Ectodermal cell (in vitro differentiated cells): ENCODE data around the gene EIF4A3.

Experiments used
- H3K27ac ChIP-seq: 2 replicates; pipeline ENCODE4 v1.7.0; 2013; ENCODE audit warnings: mild to moderate bottlenecking, low read depth, low read length; ENCODE audit not compliant: insufficient read depth, poor library complexity, severe bottlenecking
- H3K27me3 ChIP-seq: 2 replicates; pipeline ENCODE4 v1.7.0; 2013; ENCODE audit warnings: mild to moderate bottlenecking, low read length; ENCODE audit not compliant: insufficient read depth, control insufficient read depth, poor library complexity, severe bottlenecking
- H3K36me3 ChIP-seq: one replicate; pipeline ENCODE4 v1.7.0; 2013; ENCODE audit warnings: low read length; ENCODE audit not compliant: control insufficient read depth, insufficient read depth
- H3K4me1 ChIP-seq: one replicate; pipeline ENCODE4 v1.7.0; 2013; ENCODE audit warnings: low read length; ENCODE audit not compliant: control insufficient read depth, insufficient read depth
- H3K4me3 ChIP-seq: 2 replicates; pipeline ENCODE4 v1.7.0; 2013; ENCODE audit warnings: low read depth, low read length, control low read depth; ENCODE audit not compliant: insufficient read depth
- H3K9me3 ChIP-seq: 2 replicates; pipeline ENCODE4 v1.7.0; 2013; ENCODE audit warnings: mild to moderate bottlenecking, low read length, moderate library complexity; ENCODE audit not compliant: control insufficient read depth
- WGBS, 2 experiments: methylation state at CpG; one replicate each; pipeline ENCODE4 v1.1.7; 2013; ENCODE audit warnings: missing lambda C conversion rate in 2 of 2; 5-methylcytosine and 5-hydroxymethylcytosine counted together

Gene EIF4A3

GRCh38 chr17:80102664-80103448 lies 44.1 kb downstream of the EIF4A3 start:
- Histone ChIP-seq H3K4me3 (peak overlapping the region; percentile 79), H3K27ac (peak overlapping the region; percentile 74), H3K27me3 (peaks cover 8% of the 10 kb centered on the region)

DNA sequence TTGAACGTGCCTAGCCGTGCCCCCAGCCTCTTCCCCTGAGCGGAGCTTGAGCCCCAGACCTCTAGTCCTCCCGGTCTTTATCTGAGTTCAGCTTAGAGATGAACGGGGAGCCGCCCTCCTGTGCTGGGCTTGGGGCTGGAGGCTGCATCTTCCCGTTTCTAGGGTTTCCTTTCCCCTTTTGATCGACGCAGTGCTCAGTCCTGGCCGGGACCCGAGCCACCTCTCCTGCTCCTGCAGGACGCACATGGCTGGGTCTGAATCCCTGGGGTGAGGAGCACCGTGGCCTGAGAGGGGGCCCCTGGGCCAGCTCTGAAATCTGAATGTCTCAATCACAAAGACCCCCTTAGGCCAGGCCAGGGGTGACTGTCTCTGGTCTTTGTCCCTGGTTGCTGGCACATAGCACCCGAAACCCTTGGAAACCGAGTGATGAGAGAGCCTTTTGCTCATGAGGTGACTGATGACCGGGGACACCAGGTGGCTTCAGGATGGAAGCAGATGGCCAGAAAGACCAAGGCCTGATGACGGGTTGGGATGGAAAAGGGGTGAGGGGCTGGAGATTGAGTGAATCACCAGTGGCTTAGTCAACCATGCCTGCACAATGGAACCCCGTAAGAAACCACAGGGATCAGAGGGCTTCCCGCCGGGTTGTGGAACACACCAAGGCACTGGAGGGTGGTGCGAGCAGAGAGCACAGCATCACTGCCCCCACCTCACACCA lies 44.8 kb downstream of the EIF4A3 start:
- H3K4me3 ChIP-seq = peak overlapping the region; percentile 79
- peak overlapping the region; percentile 82 for H3K27ac ChIP-seq
- H3K4me1 ChIP-seq = peaks cover 15% of the 10 kb centered on the region
- H3K36me3 ChIP-seq = no peaks in the 10 kb centered on the region
- no peaks in the 10 kb centered on the region for H3K9me3 ChIP-seq
- 21 to 27% methylated on average over 21 of the region's 21 CpGs for WGBS, 2 experiments
- peaks cover 8% of the 10 kb centered on the region for H3K27me3 ChIP-seq

More at GRCh38 chr17:80102664-80103448, 44.1 kb downstream of the EIF4A3 start:
- Histone ChIP-seq H3K4me1 (peaks cover 15% of the 10 kb centered on the region), H3K36me3 (no peaks in the 10 kb centered on the region), H3K9me3 (no peaks in the 10 kb centered on the region)
- 86 to 91% methylated on average over 15 of the region's 15 CpGs for WGBS, 2 experiments

- peak within 1 kb of the TSS; percentile 82 for H3K27ac ChIP-seq
- H3K9me3 ChIP-seq = no peaks in the 10 kb centered on the region
- H3K4me1 ChIP-seq = peaks cover 15% of the 10 kb centered on the region
- WGBS, 2 experiments = 1% methylated on average over 114 of the region's 114 CpGs
- no peaks in the 10 kb centered on the region for H3K36me3 ChIP-seq
- peak within 1 kb of the TSS; percentile 79 for H3K4me3 ChIP-seq
- peaks cover 8% of the 10 kb centered on the region for H3K27me3 ChIP-seq
Measured at GRCh38 chr17:80101011-80101945, 45.6 kb downstream of the EIF4A3 start, which contains the start of gene GAA. TSS of gene GAA (plus strand) at chr17:80101581. CDS start at chr17:80104587, 3,006 bp downstream.

- WGBS, 2 experiments = 94 to 95% methylated on average over 4 of the region's 4 CpGs
- H3K27ac ChIP-seq = no peak overlapping the region
- no peaks in the 10 kb centered on the region for H3K36me3 ChIP-seq
- peaks cover 15% of the 10 kb centered on the region for H3K4me1 ChIP-seq
- H3K4me3 ChIP-seq = no peak overlapping the region
- H3K27me3 ChIP-seq = peaks cover 8% of the 10 kb centered on the region
- H3K9me3 ChIP-seq = no peaks in the 10 kb centered on the region
Measured at GRCh38 chr17:80100035-80100323, 46.9 kb downstream of the EIF4A3 start.

DNA sequence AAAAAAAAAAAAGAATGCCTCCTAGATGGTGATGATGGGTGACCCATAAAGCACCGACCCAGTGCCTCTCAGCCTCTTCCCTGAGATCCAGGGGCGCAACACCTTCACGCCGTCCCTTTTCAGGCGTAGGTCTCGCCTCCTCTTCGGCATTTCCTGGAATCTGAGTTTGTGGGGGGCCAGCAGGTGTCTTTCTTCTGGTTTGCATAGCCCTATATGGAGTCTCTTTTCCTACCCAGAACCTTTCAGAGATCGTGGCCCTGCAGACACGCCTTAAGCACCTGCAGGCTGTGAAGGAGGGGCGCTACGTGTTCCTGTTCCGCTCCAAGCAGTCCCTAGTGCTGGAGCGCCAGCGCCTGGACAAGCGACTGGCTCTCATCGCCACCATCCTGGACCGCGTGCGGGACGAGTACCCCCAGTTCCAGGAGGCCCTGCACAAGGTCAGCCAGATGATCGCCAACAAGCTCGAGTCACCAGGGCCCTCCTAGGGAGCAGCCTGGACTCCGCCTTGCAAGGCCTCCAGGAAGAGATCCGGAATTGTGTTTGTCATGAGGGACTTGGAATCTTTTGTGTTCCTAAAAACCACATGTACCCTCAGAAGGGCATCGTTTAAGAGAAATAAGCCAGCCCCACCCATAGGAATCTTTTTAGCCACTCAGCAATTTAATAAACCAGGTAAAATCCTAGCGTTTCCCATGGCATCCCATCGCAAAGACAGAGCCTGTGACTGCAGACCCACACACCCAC lies 47.5 kb downstream of the EIF4A3 start:
- Histone ChIP-seq H3K27me3 (peaks cover 8% of the 10 kb centered on the region), H3K4me3 (no peak overlapping the region), H3K4me1 (peaks cover 14% of the 10 kb centered on the region), H3K27ac (no peak overlapping the region), H3K36me3 (no peaks in the 10 kb centered on the region), H3K9me3 (no peaks in the 10 kb centered on the region)
- 89 to 90% methylated on average over 27 of the region's 27 CpGs for WGBS, 2 experiments

DNA sequence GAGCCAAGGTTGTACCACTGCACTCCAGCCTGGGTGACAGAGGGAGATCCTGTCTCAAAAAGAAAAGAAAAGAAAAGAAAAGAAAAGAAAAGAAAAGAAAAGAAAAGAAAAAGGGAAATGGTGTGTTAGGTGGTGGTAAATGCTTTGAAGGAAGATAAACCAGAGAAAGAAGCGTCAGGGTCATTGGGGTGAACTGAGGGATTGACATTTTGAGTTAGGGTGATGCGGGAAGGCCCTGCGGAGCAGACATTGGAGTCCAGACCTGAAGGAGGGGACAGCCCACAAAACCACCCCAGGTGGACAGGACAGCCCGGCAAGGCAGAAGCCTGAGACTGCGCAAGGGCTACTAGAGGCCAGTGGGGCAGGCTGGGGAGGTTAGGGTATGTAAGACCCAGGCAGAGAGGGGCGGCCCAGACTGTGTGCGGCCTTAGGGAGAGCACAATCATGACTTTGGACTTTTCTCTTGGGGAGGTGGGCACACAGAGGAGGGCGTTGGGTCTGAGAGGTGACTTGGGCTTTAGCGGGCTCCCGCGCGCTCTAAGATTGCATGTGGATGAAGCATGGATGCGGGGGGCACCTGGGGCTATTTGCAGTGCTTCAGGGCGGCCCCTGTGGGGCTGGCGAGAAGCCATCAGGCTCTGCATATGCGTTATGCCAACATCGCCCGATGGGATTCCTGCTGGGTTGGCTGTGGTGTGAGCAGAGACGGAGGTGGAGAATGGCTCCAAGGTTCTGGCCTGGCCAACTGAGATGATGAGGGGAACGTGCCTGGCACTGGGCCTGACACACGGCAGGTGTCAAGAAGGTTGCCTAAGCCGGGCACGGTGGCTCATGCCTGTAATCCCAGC lies 48.9 kb downstream of the EIF4A3 start:
- no peak overlapping the region for H3K27ac ChIP-seq
- peaks cover 8% of the 10 kb centered on the region for H3K27me3 ChIP-seq
- no peak overlapping the region for H3K4me3 ChIP-seq
- peaks cover 10% of the 10 kb centered on the region for H3K4me1 ChIP-seq
- no peaks in the 10 kb centered on the region for H3K36me3 ChIP-seq
- no peaks in the 10 kb centered on the region for H3K9me3 ChIP-seq
- 91 to 92% methylated on average over 23 of the region's 23 CpGs for WGBS, 2 experiments

DNA sequence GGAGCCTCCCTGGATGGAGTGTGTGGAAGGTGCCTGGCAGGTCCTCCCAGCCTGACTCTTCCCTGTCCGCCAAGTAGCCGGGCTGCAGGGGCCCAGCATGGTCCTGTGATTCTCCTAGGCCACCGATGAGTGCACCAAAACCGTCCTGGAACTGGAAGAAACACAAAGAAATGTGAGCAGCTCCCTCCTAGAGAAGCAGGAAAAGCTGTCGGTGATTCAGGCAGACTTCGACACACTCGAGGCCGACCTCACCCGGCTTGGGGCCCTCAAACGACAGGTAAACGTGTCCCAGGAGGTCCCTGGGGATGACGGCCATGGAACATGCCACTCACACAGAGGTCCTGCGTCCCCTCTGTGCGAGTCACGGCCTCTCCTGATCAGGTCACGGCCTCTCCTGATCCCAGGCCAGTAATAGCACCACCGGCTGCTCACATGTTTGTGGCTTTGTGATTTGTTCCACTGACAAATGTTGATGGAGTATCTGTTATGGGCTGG lies 49.8 kb downstream of the EIF4A3 start:
- H3K27ac ChIP-seq = no peak overlapping the region
- H3K9me3 ChIP-seq = no peaks in the 10 kb centered on the region
- peaks cover 3% of the 10 kb centered on the region for H3K4me1 ChIP-seq
- peaks cover 8% of the 10 kb centered on the region for H3K27me3 ChIP-seq
- H3K4me3 ChIP-seq = no peak overlapping the region
- WGBS, 2 experiments = 92% methylated on average over 17 of the region's 17 CpGs
- H3K36me3 ChIP-seq = no peaks in the 10 kb centered on the region

GRCh38 chr17:80096561-80097021 lies 50.3 kb downstream of the EIF4A3 start:
- H3K4me3 ChIP-seq = no peak overlapping the region
- 82 to 84% methylated on average over 12 of the region's 12 CpGs for WGBS, 2 experiments
- no peak overlapping the region for H3K27ac ChIP-seq
- H3K36me3 ChIP-seq = no peaks in the 10 kb centered on the region
- H3K4me1 ChIP-seq = peaks cover 3% of the 10 kb centered on the region
- H3K9me3 ChIP-seq = no peaks in the 10 kb centered on the region
- H3K27me3 ChIP-seq = peaks cover 8% of the 10 kb centered on the region
